Skeletal muscle tissue (tissue), 4 donors: ENCODE measurements around the gene ABCC6. TPM values are rescaled to one million over a fixed set of nuclear protein-coding genes. Genes with fewer than 3 reads are reported as not detected.
"Not testable (repeated sequence)": the region's sequence is repeated elsewhere in the genome, so short reads cannot be mapped to it uniquely, and the experiment has no call there.

Experiments
- H3K27ac ChIP-seq: one replicate; pipeline ENCODE4 v1.7.0; 2013; ENCODE audit warnings: mild to moderate bottlenecking, low read depth, low read length, inconsistent platforms
- H3K27me3 ChIP-seq, 3 donors: one replicate each; pipeline ENCODE4 v1.7.0; 2013; ENCODE audit warnings: low read length in 3 of 3; ENCODE audit not compliant: control insufficient read depth in 3 of 3, insufficient read depth in 3 of 3
- H3K36me3 ChIP-seq, 3 donors: one replicate each; pipeline ENCODE4 v1.7.0; 2013; ENCODE audit warnings: low read length in 3 of 3; ENCODE audit not compliant: control insufficient read depth in 3 of 3, insufficient read depth in 3 of 3
- H3K4me1 ChIP-seq, 3 donors: one replicate each; pipeline ENCODE4 v1.7.0; 2013; ENCODE audit warnings: low read length in 3 of 3, mild to moderate bottlenecking in 3 of 3; ENCODE audit not compliant: control insufficient read depth in 3 of 3, insufficient read depth in 3 of 3
- H3K4me3 ChIP-seq, 3 donors: one replicate each; pipeline ENCODE4 v1.7.0; 2013; ENCODE audit warnings: low read length in 3 of 3
- H3K9ac ChIP-seq, 3 donors: one replicate each; pipeline ENCODE4 v1.7.0; 2013; ENCODE audit warnings: low read length in 3 of 3, mild to moderate bottlenecking in 3 of 3, moderate library complexity in 2 of 3, low read depth in 1 of 3
- H3K9me3 ChIP-seq, 3 donors: one replicate each; pipeline ENCODE4 v1.7.0; 2013; ENCODE audit warnings: low read length in 3 of 3; ENCODE audit not compliant: control insufficient read depth in 3 of 3
- total RNA-seq: library from RNA; depleted of rRNA; stranded (reverse); fragments of >200 nt; gene quantifications from one replicate; pipeline ENCODE4 v1.2.3, GENCODE V29; 2014
- donor health status: Osteomylitis.

ABCC6 gene
- total RNA-seq, 1 donor from 2014 or later, result 1.6 TPM

DNA sequence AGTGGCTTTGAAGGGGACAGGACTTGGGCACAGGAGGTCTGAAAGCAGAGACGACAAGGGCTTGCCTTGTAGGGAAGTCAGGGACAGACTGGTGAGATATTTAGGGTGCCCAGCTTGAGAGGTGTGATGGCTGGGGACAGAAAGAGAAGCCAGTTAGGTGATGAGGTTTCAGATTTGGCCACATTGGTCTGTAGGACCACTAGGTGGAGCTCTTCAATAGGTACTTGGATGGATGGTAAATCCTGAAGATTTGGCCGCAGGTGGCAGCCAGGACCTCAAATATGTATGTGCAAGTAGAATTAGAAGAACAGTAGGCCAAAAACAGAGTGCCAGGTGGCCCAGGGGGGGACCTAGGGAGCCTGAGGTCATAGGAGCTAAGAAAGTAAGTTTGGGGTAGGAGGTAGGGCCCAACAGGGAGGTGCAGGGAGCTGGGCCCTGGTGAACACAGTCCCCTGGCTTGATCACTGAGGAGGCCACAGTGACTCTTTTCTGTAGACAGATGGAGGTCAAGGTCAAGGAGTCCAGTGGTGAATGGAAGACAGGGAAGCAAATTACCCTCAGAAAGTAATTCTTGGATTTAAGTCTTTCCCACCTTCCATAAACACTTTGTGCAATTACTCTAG lies 34.1 kb upstream of the ABCC6 start:
- not testable (repeated sequence) for H3K27ac ChIP-seq, H3K36me3 ChIP-seq, H3K27me3 ChIP-seq, H3K4me1 ChIP-seq, H3K9me3 ChIP-seq, H3K4me3 ChIP-seq, H3K9ac ChIP-seq

DNA sequence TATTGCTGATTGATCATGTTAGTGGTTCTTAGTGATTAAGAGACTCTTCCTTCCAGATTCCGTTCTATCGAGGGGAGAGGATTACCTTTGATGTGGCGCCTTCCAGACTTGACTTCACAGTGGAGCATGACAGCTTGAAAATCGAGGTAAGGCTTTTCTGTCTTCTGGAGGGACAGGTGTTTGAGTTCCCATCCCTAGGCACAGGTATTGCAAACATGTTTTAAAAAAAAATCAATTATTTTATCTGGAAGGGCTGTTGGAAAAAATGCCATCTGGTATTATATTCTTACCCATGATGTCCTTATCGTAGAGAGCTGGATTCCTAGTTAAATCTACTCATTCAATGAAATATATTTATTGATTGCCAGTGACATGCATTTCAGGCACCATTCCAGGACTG lies 29.1 kb upstream of the ABCC6 start:
- H3K4me1 ChIP-seq, H3K9ac ChIP-seq, H3K4me3 ChIP-seq, H3K9me3 ChIP-seq, H3K27me3 ChIP-seq, H3K27ac ChIP-seq, H3K36me3 ChIP-seq: not testable (repeated sequence)

DNA sequence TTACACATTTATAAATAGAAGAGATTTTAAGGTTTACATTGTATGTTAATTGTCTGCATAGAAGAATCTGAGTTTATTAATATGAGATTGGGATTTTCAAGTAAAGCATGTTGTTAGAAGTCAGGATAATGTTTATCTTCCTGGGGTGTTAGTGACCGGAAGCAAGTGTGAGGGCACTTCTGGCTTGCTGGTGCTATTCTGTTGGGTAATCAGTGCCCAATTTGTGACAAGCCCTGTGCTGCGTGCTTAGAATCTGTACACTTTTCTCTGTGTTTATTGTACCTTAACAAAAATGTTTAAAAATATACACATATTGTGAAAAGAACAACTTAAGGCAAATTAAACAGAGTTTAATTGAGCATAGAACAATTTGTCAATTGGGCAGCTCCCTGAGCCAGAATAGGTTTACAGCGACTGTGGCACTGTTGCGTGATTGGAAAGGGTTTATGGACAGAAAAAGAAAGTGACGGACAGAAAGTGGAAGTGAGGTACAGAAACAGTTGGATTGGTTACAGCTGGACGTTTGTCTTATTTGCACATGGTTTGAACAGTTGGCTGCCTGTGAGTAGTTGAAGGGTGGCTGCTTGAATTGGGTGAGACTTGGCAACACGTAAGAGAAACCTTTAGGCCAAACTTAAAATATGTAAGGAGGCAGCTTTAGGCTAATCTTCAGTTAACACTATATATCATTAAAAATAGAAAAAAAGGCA lies 26.5 kb upstream of the ABCC6 start:
- H3K4me1 ChIP-seq, H3K27ac ChIP-seq, H3K4me3 ChIP-seq, H3K9ac ChIP-seq, H3K9me3 ChIP-seq, H3K36me3 ChIP-seq, H3K27me3 ChIP-seq: not testable (repeated sequence)

GRCh38 chr16:16247439-16247838 lies 24.1 kb upstream of the ABCC6 start:
- not testable (repeated sequence) for H3K4me3 ChIP-seq, H3K9me3 ChIP-seq, H3K27me3 ChIP-seq, H3K9ac ChIP-seq, H3K36me3 ChIP-seq, H3K27ac ChIP-seq, H3K4me1 ChIP-seq

DNA sequence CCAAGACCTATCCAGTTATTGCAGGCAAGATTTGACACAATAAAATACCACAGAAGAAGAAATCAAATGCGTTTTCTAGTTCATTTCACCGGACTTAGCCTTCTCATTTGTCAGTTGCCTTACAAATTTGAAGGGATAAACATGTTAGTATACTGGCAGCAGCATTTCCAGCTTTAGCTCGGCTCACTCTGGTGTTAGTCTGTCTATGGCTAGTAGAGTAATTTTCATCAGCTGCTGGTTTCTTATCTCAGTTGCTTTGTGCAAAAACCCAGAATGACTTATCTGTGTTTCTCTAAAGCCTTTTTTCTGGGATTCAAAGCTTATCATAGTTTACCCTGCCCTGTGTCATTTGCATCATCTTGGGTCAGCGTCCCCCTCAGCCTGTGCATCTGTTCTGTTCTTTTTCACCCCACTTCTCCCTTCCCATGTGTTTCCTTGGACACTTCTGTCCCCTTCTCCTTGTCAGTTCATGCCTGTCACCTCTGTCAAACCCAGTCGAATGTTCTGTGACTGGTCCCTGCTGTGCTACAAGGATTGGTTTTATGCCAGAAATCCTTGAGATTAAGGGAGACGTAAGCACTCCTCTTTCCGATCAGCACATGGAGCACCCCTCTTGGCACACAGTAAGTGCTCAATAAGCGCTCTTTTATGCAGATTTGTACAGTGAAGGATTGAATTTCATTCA lies 23.4 kb upstream of the ABCC6 start:
- not testable (repeated sequence) for H3K4me3 ChIP-seq, H3K4me1 ChIP-seq, H3K27me3 ChIP-seq, H3K9ac ChIP-seq, H3K27ac ChIP-seq, H3K9me3 ChIP-seq, H3K36me3 ChIP-seq

- H3K4me1 ChIP-seq, H3K4me3 ChIP-seq, H3K9me3 ChIP-seq, H3K9ac ChIP-seq, H3K36me3 ChIP-seq, H3K27ac ChIP-seq, H3K27me3 ChIP-seq: not testable (repeated sequence)
Observed at GRCh38 chr16:16243886-16244285, 20.6 kb upstream of the ABCC6 start.

GRCh38 chr16:16240667-16241066 lies 17.4 kb upstream of the ABCC6 start:
- H3K27ac ChIP-seq, H3K36me3 ChIP-seq, H3K4me1 ChIP-seq, H3K9me3 ChIP-seq, H3K4me3 ChIP-seq, H3K27me3 ChIP-seq, H3K9ac ChIP-seq: not testable (repeated sequence)

DNA sequence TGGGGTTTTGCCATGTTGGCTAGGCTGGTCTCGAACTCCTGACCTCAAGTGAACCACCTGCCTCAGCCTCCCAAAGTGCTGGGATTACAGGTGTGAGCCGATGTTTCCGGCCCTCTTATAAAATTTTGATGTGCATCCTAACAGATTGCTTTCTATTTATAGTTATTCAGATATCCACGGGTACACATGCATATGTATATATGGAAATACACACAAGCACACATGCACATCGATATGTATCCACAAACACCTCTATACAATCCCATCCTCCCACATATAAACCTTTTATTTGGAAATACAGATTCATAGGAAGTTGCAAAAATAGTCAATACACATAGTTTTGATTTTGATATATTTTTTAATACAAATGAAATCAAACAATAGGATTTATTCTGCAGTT lies 14.4 kb upstream of the ABCC6 start:
- H3K27ac ChIP-seq, result not testable (repeated sequence)

DNA sequence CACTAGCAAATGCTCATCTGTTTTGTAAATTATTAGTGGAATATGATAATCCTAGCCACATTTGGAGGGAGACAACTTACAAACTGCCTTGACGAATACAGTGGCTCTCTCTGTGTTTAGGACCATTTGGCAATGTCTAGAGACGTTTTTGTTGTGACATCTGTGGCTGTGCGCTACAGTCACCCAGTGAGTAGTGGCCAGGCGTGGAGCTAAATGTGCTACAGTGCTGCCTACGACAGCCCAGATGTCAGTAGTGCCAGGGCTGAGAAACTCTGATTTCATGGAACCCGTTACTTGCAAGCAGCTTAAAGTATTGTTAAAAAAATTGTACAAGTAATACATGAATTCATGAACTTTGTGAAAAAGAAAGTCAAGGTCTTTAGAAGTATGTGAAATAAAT lies 13.8 kb upstream of the ABCC6 start:
- H3K36me3 ChIP-seq, H3K27me3 ChIP-seq, H3K9me3 ChIP-seq, H3K27ac ChIP-seq, H3K4me1 ChIP-seq, H3K9ac ChIP-seq, H3K4me3 ChIP-seq: not testable (repeated sequence)

More for the DNA sequence above, 14.4 kb upstream of the ABCC6 start:
- not testable (repeated sequence) for H3K9ac ChIP-seq, H3K4me1 ChIP-seq, H3K9me3 ChIP-seq, H3K36me3 ChIP-seq, H3K4me3 ChIP-seq, H3K27me3 ChIP-seq

DNA sequence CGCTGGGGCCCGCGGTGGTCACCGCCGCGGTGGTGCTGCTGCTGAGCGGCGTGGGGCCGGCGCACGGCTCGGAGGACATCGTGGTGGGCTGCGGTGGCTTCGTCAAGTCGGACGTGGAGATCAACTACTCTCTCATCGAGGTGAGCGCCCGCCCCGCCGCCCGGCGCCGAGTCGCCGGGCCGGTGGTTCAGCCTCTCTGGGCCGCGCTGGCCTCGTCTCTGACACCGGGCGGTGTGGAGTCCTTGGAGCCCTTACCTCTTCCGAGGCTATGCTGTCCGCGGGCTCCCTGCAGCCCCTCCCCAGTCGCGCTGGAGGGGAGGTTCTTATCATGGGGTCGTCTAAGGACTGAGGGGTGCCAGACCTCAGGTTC lies 9.4 kb upstream of the ABCC6 start:
- H3K27ac ChIP-seq, H3K4me3 ChIP-seq: not testable (repeated sequence)

More for the DNA sequence above, 9.4 kb upstream of the ABCC6 start:
- H3K4me1 ChIP-seq, H3K9ac ChIP-seq, H3K9me3 ChIP-seq, H3K36me3 ChIP-seq, H3K27me3 ChIP-seq: not testable (repeated sequence)
